GM18907 (cell line): ENCODE data around the gene ANKRD33.

Source experiments
- ATAC-seq: cut with Tn5 transposase; IDR thresholded peaks from one replicate; pipeline ENCODE4 v1.9.1; 2021; ENCODE audit warnings: mild to moderate bottlenecking, moderate library complexity; ENCODE audit not compliant: unreplicated experiment

ANKRD33 gene, protein sequence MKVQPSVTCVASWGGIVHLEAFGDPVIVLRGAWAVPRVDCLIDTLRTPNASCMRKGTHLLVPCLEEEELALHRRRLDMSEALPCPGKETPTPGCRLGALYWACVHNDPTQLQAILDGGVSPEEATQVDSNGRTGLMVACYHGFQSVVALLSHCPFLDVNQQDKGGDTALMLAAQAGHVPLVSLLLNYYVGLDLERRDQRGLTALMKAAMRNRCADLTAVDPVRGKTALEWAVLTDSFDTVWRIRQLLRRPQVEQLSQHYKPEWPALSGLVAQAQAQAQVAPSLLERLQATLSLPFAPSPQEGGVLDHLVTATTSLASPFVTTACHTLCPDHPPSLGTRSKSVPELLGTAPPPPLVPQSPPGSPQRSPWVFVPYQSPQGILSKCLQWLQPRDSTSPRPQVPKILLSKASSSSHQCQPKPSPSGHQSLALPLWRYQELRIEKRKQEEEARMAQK

DNA sequence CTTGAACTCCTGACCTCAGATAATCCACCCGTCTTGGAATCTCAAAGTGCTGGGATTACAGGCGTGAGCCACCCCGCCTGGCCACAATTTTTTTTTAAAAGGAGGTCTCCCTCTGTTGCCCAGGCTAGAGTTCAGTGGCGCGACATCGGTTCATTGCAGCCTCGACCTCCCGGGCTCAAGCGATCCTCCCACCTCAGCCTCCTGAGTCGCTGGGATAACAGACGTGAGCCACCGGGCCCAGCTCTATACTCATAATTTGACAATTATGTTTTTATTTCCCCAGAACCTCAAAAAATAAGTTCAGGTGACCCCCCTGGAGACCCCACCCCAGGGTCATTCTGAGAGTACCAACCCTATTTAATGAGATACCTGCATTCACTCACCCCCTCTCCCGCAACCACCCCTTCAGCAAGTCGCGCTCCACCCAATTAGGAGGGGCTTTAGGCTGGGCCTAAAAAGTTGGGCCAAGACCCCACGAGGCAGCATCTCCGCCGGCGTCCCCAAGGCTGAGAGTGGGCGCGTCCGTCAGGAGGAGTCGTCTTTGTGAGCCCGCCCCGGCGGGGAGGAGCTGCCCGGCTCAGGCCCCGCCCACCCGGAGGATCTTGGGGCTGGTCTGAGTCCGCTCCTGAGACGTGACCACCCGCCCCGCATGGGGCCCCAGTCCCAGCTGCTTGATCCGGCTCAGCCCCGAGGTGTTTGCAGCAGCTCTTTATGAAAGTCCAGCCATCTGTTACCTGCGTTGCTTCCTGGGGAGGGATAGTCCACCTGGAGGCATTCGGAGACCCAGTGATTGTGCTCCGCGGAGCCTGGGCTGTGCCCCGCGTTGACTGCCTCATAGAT lies at the start of gene ANKRD33:
Gene ANKRD33 (plus strand): TSS at position 628 of the 840 bp plus-strand sequence. CDS start 84 bp downstream, at position 712.
- ATAC-seq: no peak

- ATAC-seq: no peak
Observed at GRCh38 chr12:51838762-51839161, 49.1 kb upstream of the ANKRD33 start.

GRCh38 chr12:51839310-51839947 lies 48.5 kb upstream of the ANKRD33 start:
- ATAC-seq: no peak

- ATAC-seq: no peak
Observed at GRCh38 chr12:51840966-51841365, 46.9 kb upstream of the ANKRD33 start.

- ATAC-seq: no peak
Observed at GRCh38 chr12:51841727-51842126, 46.2 kb upstream of the ANKRD33 start.

DNA sequence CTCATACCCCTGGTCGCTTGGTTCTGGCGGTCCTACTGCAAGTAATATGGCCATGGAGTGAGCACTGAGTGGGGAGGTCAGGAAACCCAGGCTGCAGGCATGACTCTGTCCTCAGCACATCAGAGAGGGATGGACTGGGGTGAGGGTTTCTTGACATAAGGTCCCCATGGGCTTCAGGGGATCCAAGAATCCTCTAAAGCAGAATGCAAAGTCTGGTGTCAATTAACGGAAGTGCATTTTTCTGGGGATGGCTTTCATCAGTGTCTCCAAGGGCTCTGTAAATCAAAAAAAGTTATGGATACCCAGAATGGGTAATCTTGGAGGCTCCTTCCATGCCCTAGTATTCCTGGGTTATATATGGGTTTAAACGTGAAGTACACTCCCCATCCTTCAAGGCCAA lies 43.0 kb upstream of the ANKRD33 start:
- no peak for ATAC-seq

DNA sequence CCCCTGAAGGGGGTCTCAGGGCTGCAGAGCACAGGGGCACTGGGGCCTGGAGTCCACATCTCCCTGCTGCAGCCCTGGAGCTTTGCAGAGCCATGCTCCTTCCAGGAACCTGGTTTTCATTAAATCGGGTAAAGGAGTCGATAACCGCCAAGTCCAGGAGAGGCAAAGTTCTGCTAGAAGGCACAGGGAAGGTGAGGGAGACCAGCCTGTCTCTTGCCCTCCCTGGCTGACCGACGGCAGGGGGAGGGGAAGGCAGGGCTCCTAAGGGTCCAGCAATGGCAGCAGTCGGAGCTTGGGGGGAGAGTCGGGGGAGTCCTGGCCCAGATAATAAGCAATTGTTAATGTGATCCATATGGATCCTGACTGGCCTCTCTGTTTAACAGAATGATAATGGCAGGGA lies 42.4 kb upstream of the ANKRD33 start:
- ATAC-seq: no peak

- no peak for ATAC-seq
Observed at GRCh38 chr12:51846271-51846691, 41.6 kb upstream of the ANKRD33 start.

GRCh38 chr12:51846911-51847642 lies 40.8 kb upstream of the ANKRD33 start:
- ATAC-seq: no peak

- ATAC-seq: no peak
Observed at GRCh38 chr12:51847643-51848325, 40.1 kb upstream of the ANKRD33 start.

GRCh38 chr12:51848326-51848727 lies 39.6 kb upstream of the ANKRD33 start, which contains the start of gene FIGNL2:
Gene FIGNL2, minus strand, starts transcription at chr12:51848718. Its CDS starts 26,305 bp downstream, at chr12:51822413.
- ATAC-seq: no peak

DNA sequence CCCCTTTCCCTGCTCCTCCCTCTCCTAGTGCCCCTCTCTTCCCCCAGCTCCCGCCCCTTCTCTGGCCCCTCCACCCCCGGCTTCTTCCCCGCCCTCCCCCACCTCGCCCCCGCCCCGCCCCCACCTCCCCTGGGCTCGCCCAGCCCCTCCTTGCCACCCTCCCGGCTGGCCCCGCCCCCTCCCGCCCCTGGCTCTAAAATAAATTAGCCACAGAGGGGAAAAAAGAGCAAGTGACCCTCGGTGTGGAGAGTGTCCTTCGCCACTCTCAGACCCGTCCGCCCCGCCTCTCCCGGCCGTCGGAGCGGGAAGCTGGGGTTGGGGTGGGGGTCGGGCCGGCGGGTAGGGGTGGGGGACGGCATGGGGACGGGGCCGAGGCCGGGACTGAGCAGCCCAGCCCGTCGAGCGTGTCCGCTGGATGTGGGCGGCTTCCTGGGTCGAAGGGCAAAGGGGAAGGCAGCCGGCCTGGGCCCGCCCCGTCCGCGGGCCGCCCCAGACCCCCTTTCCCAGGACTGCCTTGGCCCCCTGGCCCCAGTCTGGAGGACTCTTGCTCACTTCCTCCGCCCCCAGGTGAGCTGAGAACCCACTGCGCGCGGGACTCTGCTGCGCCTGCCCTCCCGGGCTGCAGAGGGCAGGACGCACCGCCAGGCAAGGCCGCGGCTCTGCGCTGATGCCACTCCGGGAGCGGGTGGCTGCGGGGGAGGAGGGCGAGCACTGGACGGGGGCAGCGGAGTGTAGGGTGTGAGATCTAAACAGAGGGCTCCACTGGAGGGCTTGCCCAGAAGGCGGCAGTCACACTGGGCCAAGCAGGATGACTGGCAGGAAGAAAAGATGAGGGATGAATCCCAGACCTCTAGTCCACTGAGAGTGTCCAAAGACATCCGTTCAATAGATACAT lies 38.8 kb upstream of the ANKRD33 start:
- ATAC-seq: no peak

DNA sequence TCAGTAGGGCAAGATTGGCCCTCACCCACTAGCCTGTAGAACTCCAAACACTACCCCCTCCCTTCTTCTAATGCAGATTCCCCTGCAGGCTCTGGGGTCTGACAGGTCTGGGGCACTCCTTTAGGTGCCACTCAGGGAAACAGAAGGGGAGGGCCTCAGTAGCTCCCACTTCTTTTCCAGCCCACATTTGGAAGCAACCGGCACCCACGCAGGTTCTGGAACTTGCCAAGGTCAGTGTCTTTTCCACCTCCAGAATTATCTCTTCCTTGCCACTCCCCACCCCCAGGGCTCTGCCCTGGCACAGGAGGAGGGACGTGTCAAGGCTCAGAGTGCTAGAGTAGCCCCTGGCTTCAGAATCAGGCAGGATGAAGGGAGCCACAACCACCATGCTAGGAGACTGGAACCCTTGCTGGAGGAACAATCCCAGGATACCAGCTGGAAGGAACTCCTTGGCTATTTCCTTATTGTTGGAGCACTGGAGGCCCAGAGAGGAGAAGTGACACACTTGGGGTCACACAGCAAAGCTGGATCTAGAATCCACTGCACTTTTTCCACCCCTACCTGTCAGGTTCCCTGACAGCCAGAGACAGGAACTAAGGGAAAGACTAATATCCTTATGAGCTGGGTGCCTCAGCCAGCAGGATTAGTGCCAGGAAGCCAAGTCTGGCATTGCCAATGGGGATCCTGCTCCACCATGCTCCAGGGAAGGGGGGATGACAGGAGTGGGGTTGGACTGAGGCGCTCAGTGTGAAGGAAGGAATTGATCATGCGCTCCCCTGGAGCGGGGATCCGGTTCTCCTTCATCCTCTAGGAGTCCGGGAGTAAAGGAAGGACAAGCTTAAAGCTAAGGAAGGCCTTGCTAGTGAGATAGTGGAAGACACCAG lies 37.6 kb upstream of the ANKRD33 start:
- ATAC-seq: no peak

- ATAC-seq: no peak
Observed at GRCh38 chr12:51850965-51851299, 37.0 kb upstream of the ANKRD33 start.

- ATAC-seq: no peak
Observed at GRCh38 chr12:51851413-51852124, 36.3 kb upstream of the ANKRD33 start.

GRCh38 chr12:51852404-51853137 lies 35.3 kb upstream of the ANKRD33 start:
- ATAC-seq: no peak
